Left ventricle myocardium inferior (tissue), 1 donor: ENCODE data around the gene URI1. TPM values are rescaled to one million over a fixed set of nuclear protein-coding genes. Genes with fewer than 3 reads are reported as not detected.

Source experiments
- DNase-seq: peaks from one replicate; pipeline ENCODE4 v3.0.0-alpha.2; 2020
- H3K27ac ChIP-seq: fragments of 200-600 bp; replicated peaks from 2 replicates; pipeline ENCODE4 v1.8.0; 2021
- H3K27me3 ChIP-seq: fragments of 200-600 bp; 2 replicates; pipeline ENCODE4 v1.8.0; 2021; ENCODE audit warnings: low read depth
- H3K36me3 ChIP-seq: fragments of 200-600 bp; 2 replicates; pipeline ENCODE4 v1.8.0; 2021
- H3K4me1 ChIP-seq: fragments of 200-600 bp; 2 replicates; pipeline ENCODE4 v1.8.0; 2021
- H3K4me3 ChIP-seq: fragments of 200-600 bp; 2 replicates; pipeline ENCODE4 v1.8.0; 2021; ENCODE audit warnings: mild to moderate bottlenecking, moderate library complexity
- H3K9me3 ChIP-seq: fragments of 200-600 bp; replicated peaks from 2 replicates; pipeline ENCODE4 v1.8.0; 2021
- intact Hi-C: fragments of 100-400 bp; cut with micrococcal nuclease; formaldehyde crosslinking; loops from one replicate; pipeline ENCODE4 v1.11.0; 2022
- total RNA-seq: library from RNA; stranded (reverse); fragmentation: NEBNext Ultra II Directional; extraction: Animal tissue kit (Norgen Biotek cat#: 25700); gene quantifications from one replicate; pipeline ENCODE4 v1.2.1, GENCODE V29; 2021
- TF ChIP-seq, protein P1 (sequence below): fragments of 200-600 bp; IDR thresholded peaks from 2 replicates; pipeline ENCODE4 v1.8.0; 2021; ENCODE audit warnings: antibody characterized with exemption, mild to moderate bottlenecking, borderline replicate concordance
- donor health status: DM: no; HTN: yes; CAD: no; lungs with severe emphysema.

Gene URI1
- total RNA-seq, 1 donor from 2014 or later: 43.0 TPM

DNA sequence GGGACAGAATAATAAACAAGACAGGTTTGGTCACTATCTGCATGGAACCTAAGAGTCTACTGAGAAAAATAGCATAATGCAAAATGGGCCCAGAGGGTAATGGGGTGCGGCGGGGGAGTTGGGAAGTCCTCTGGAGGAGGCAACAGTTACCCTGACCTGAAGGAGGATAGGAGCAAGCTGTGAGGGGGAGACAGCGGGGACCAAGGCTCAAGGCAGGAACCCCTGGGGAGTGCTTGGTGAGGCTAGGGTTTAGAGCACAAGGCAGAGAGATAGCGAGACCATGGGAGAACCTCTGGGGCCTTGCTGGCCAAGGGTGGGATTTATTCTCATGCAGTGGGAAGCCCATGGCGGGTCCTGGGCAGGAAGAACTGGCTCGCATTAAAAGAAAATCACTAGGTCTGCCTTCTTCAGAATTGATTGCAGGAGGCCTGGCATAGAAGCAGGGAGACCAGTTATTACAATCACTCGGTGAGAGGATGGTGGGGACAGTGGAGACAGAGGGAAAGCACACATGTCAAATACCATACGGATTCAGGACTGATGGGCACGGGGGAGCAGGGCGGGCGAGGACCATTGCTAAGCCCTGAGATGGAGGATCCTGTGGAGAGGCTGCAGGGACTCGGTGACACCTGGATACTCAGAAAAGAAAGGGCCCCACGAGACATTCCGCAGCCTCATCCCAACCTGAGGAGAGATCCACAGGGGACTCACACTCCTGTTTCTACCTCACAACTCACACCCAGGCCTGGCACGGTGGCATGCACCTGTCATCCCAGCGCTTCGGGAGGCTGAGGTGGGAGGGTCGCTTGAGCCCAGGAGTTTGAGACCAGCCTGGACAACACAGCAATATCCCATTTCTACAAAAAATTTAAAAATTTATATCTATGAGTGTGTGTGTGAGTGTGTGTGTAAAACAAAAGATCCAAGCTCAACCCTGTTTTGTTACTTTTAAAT is 110.4 kb downstream of the URI1 start:
- Histone ChIP-seq H3K27me3 (no peaks in the 10 kb centered on the region), H3K27ac (no peak overlapping the region), H3K9me3 (peaks cover 9% of the 10 kb centered on the region), H3K4me3 (no peak overlapping the region), H3K36me3 (no peaks in the 10 kb centered on the region), H3K4me1 (no peaks in the 10 kb centered on the region)
- intact Hi-C loops: no loop called here
- DNase-seq: no peak
- TF ChIP-seq, protein P1, sequence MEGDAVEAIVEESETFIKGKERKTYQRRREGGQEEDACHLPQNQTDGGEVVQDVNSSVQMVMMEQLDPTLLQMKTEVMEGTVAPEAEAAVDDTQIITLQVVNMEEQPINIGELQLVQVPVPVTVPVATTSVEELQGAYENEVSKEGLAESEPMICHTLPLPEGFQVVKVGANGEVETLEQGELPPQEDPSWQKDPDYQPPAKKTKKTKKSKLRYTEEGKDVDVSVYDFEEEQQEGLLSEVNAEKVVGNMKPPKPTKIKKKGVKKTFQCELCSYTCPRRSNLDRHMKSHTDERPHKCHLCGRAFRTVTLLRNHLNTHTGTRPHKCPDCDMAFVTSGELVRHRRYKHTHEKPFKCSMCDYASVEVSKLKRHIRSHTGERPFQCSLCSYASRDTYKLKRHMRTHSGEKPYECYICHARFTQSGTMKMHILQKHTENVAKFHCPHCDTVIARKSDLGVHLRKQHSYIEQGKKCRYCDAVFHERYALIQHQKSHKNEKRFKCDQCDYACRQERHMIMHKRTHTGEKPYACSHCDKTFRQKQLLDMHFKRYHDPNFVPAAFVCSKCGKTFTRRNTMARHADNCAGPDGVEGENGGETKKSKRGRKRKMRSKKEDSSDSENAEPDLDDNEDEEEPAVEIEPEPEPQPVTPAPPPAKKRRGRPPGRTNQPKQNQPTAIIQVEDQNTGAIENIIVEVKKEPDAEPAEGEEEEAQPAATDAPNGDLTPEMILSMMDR: no peak

DNA sequence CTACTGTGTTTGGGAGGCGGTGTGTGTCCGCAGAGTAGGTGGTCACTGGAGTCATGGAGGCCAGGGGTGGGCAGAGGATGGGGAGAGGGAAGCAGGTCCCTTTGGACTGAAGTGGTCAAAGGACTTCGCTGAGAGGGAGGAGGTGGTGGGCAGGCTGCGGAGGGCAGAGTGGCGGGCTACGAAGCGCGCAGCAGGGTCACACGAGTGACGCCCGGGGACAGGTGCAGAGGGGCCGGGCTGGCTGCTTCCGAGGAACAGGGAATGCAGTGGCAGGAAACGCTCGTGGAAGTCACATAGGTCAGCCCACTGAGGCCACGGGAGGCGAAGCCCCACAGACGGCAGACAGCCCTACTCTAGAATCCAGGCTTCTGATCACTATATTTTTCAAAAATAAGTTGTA is 111.5 kb downstream of the URI1 start:
- no peak for DNase-seq
- Histone ChIP-seq H3K27me3 (no peaks in the 10 kb centered on the region), H3K9me3 (peaks cover 9% of the 10 kb centered on the region), H3K4me3 (no peak overlapping the region), H3K4me1 (no peaks in the 10 kb centered on the region), H3K27ac (no peak overlapping the region), H3K36me3 (no peaks in the 10 kb centered on the region)
- intact Hi-C loops: no loop called here
- TF ChIP-seq, protein P1: no peak

DNA sequence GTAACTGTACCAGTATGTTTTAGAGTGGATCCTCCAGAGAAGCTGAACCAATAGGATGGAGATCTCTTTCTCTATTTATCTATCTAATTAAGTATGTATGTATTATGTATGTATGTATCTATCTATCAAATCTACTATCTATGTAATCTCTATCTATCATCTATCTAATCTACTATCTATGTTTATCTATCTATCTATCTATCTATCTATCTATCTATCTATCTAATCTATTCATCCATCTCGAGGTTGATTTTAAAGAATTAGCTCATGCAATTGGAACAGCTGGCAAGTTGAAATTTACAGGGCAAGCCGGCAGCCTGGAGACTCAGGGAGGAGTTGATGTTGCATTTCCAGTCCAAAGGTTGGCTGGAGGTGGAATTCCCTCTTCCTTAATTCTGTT is 112.2 kb downstream of the URI1 start:
- H3K27ac ChIP-seq: no peak overlapping the region
- no peaks in the 10 kb centered on the region for H3K36me3 ChIP-seq
- no peaks in the 10 kb centered on the region for H3K4me1 ChIP-seq
- H3K9me3 ChIP-seq: peaks cover 9% of the 10 kb centered on the region
- H3K4me3 ChIP-seq: no peak overlapping the region
- DNase-seq: no peak
- H3K27me3 ChIP-seq: no peaks in the 10 kb centered on the region
- TF ChIP-seq, protein P1: no peak
- intact Hi-C loops: no loop called here

DNA sequence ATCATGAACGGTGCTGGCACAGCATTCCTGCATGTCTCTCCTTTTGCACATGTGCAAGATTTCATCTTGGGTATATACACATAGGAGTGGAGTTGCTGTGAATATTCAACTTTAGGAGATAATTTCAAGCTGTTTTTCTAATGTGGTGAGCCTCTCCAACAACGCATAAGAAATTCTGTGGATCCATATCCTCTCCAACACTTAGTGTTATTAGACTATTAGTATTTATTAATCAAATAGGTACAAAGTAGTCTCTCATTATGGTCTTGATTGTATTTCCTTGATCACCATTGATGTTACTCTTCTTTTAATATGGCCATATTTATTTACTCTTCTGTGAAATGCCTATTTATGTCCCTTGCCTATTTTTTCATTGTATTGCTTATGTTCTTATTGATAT is 114.5 kb downstream of the URI1 start:
- TF ChIP-seq, protein P1: no peak
- Histone ChIP-seq H3K4me3 (no peak overlapping the region), H3K27me3 (no peaks in the 10 kb centered on the region), H3K27ac (no peak overlapping the region), H3K4me1 (no peaks in the 10 kb centered on the region), H3K36me3 (no peaks in the 10 kb centered on the region), H3K9me3 (peaks cover 9% of the 10 kb centered on the region)
- no peak for DNase-seq
- intact Hi-C loops: no loop called here

DNA sequence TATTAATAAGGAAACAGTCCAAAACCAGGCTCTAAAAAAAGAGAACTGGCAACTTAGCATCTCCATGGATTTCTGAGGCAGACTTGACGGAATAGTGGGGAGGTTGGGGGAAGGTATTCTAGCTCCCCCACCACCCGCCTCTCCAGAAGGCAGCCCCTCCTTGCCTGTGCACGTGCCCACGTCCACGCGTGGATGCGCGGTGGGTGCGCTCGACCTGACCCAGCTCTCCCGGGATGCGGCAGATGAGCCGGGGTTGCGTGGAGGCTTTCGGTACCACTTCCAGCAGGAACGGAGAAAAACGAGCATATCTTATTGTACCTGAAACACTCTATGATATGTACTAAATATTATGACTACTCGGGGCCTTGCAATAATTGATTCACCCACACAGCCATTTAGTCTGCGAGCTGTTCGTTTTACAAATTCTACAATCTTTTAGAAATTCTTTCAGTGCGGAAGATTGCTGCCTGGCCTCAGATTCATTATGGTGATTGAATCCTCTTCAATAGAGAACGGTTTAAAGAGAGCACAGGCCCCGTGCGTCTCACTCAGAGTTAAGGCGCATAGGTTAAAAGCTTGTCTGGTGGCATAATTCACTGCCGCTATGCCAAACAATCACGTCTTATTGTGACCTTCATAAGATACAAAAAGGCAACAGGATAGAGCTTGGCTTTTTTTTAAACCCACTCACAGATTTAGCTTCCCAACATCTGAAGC is 117.9 kb downstream of the URI1 start:
- Histone ChIP-seq H3K4me1 (no peaks in the 10 kb centered on the region), H3K36me3 (no peaks in the 10 kb centered on the region), H3K9me3 (peaks cover 9% of the 10 kb centered on the region), H3K4me3 (no peak overlapping the region), H3K27ac (no peak overlapping the region), H3K27me3 (peaks cover 14% of the 10 kb centered on the region)
- no peak for DNase-seq
- intact Hi-C loops: no loop called here
- TF ChIP-seq, protein P1: no peak
